HCT116 (cell line): ENCODE data around the gene CAMK2A. TPM values are rescaled to one million over a fixed set of nuclear protein-coding genes. Genes with fewer than 3 reads are reported as not detected.

Source experiments
- ATAC-seq: fragments of 200-7000 bp; cut with Tn5 transposase; 2 replicates; pipeline ENCODE4 v1.9.1; 2020; ENCODE audit warnings: mild to moderate bottlenecking, moderate library complexity
- BruUV-seq: library from RNA; stranded (reverse); fragments of 400-500 nt; replicated peaks from 2 replicates; lab custom pipeline; 2021; lab: Mats Ljungman, UMichigan
- CTCF ChIA-PET: fragments of 300-600 bp; sonication (Branson Sonifier 250); formaldehyde crosslinking; loops from one replicate; lab custom pipeline; 2021; ENCODE audit warnings: antibody characterized with exemption; lab: Charles Lee
- POLR2A ChIA-PET: fragments of 300-600, 350-600 bp; sonication (Branson Sonifier 250); formaldehyde crosslinking; loops from one replicate; lab custom pipeline; 2021; ENCODE audit warnings: antibody characterized with exemption; lab: Charles Lee
- RAD21 ChIA-PET, 2 experiments: fragments of 300-600 bp; sonication (Branson Sonifier 250); formaldehyde crosslinking; loops; one replicate each; lab custom pipeline; 2023; ENCODE audit warnings: low total read pairs in 2 of 2; ENCODE audit not compliant: uncharacterized antibody in 2 of 2, unreplicated experiment in 2 of 2, low non-redundant PET in 1 of 2; lab: Charles Lee
- DNase-seq: peaks from one replicate; pipeline ENCODE4 v3.0.0-alpha.2; 2010; ENCODE audit warnings: low read depth, low spot score
- H2AFZ ChIP-seq: fragments of 200-600 bp; shearing (Covaris generic), sonication (generic); 2 replicates; pipeline ENCODE4 v1.6.1; 2017; ENCODE audit warnings: low read depth, mixed run types, mixed read lengths, antibody characterized with exemption, low read length; ENCODE audit not compliant: poor library complexity, severe bottlenecking
- H3K27ac ChIP-seq: 2 replicates; pipeline ENCODE4 v1.5.1; 2012; ENCODE audit warnings: low read depth, low read length
- H3K27me3 ChIP-seq: fragments of 200-600 bp; sonication (generic); 2 replicates; pipeline ENCODE4 v1.6.1; 2016; ENCODE audit warnings: mixed run types, low read length, mixed read lengths; ENCODE audit not compliant: insufficient read depth
- H3K36me3 ChIP-seq, 2 experiments: fragments of 200-500 bp in 1 of 2; fragments of 200-600 bp in 1 of 2; sonication (Bioruptor generic) in 1 of 2; sonication (generic) in 1 of 2; 2 replicates each; pipeline versions ENCODE4 v1.5.1 to v1.6.1; 2014 to 2016; ENCODE audit warnings: low read length in 2 of 2, inconsistent platforms in 1 of 2, mixed read lengths in 1 of 2, mixed run types in 1 of 2; ENCODE audit not compliant: insufficient read depth in 2 of 2, control insufficient read depth in 1 of 2
- H3K4me1 ChIP-seq, 2 experiments: fragments of 200-600 bp in 1 of 2; sonication (generic) in 1 of 2; 2 replicates each; pipeline versions ENCODE4 v1.5.1 to v1.6.1; 2012 to 2017; ENCODE audit warnings: low read length in 2 of 2, inconsistent platforms in 1 of 2, mild to moderate bottlenecking in 1 of 2, mixed read lengths in 1 of 2, mixed run types in 1 of 2, moderate library complexity in 1 of 2; ENCODE audit not compliant: insufficient read depth in 2 of 2, control insufficient read depth in 1 of 2
- H3K4me2 ChIP-seq: fragments of 200-600 bp; sonication (generic); 2 replicates; pipeline ENCODE4 v1.6.1; 2017; ENCODE audit warnings: mixed run types, low read length, mixed read lengths
- H3K4me3 ChIP-seq, 2 experiments: fragments of 200-600 bp in 1 of 2; sonication (generic) in 1 of 2; replicated peaks in 1 of 2; 2 replicates each; pipeline ENCODE4 v1.5.1; 2011 to 2016; ENCODE audit warnings: low read length in 2 of 2, control low read depth in 1 of 2, low read depth in 1 of 2, mild to moderate bottlenecking in 1 of 2, mixed read lengths in 1 of 2, mixed run types in 1 of 2
- H3K79me2 ChIP-seq: fragments of 200-600 bp; sonication (generic); 2 replicates; pipeline ENCODE4 v1.6.1; 2017; ENCODE audit warnings: mild to moderate bottlenecking, mixed run types, low read length, moderate library complexity, mixed read lengths; ENCODE audit not compliant: insufficient read depth
- H3K9ac ChIP-seq: fragments of 200-600 bp; sonication (generic); 2 replicates; pipeline ENCODE4 v1.6.1; 2016; ENCODE audit warnings: low read length, mixed read lengths
- H3K9me2 ChIP-seq: fragments of 200-600 bp; sonication (generic), shearing (Covaris generic); 2 replicates; pipeline ENCODE4 v1.6.1; 2017; ENCODE audit warnings: mixed run types, mild to moderate bottlenecking, moderate library complexity; ENCODE audit not compliant: insufficient read depth
- H3K9me3 ChIP-seq, 2 experiments: fragments of 200-500 bp in 1 of 2; fragments of 200-600 bp in 1 of 2; sonication (Bioruptor generic) in 1 of 2; sonication (generic) in 1 of 2; 2 replicates each; pipeline ENCODE4 v1.6.1; 2014 to 2017; ENCODE audit warnings: low read length in 2 of 2, mixed read lengths in 2 of 2, inconsistent platforms in 1 of 2, low read depth in 1 of 2, mild to moderate bottlenecking in 1 of 2, mixed run types in 1 of 2, moderate library complexity in 1 of 2; ENCODE audit not compliant: control insufficient read depth in 1 of 2, insufficient read depth in 1 of 2
- H4K20me1 ChIP-seq: fragments of 200-600 bp; sonication (generic), shearing (Covaris generic); 2 replicates; pipeline ENCODE4 v1.6.1; 2017; ENCODE audit warnings: mixed run types, mild to moderate bottlenecking, moderate library complexity; ENCODE audit not compliant: insufficient read depth
- CBX3 ChIP-seq: IDR thresholded peaks from 2 replicates; pipeline ENCODE4 v1.6.1; 2012; ENCODE audit warnings: low read depth
- CEBPB ChIP-seq: IDR thresholded peaks from 2 replicates; pipeline ENCODE4 v1.6.1; 2012; ENCODE audit warnings: low read depth
- EZH2 ChIP-seq: fragments of 200-600 bp; sonication (generic); IDR thresholded peaks from 2 replicates; pipeline ENCODE4 v1.6.1; 2017; ENCODE audit warnings: antibody characterized with exemption, mixed run types
- FOSL1 ChIP-seq: IDR thresholded peaks from 2 replicates; pipeline ENCODE4 v1.6.1; 2012; ENCODE audit warnings: low read depth
- MAX ChIP-seq: IDR thresholded peaks from 2 replicates; pipeline ENCODE4 v1.6.1; 2012
- POLR2AphosphoS5 ChIP-seq: IDR thresholded peaks from 2 replicates; pipeline ENCODE4 v1.6.1; 2011; ENCODE audit warnings: mild to moderate bottlenecking, low read depth, low read length, moderate library complexity
- RAD21 ChIP-seq: IDR thresholded peaks from 2 replicates; pipeline ENCODE4 v1.6.1; 2012; ENCODE audit warnings: low read depth, mild to moderate bottlenecking
- REST ChIP-seq: IDR thresholded peaks from 2 replicates; pipeline ENCODE4 v1.6.1; 2012; ENCODE audit warnings: low read depth
- SRF ChIP-seq: IDR thresholded peaks from 2 replicates; pipeline ENCODE4 v1.6.1; 2012; ENCODE audit warnings: low read depth
- YY1 ChIP-seq: IDR thresholded peaks from 2 replicates; pipeline ENCODE4 v1.6.1; 2011; ENCODE audit warnings: low read length, low read depth, moderate library complexity, mild to moderate bottlenecking; ENCODE audit not compliant: insufficient replicate concordance; ENCODE audit errors: extremely low read depth
- ZBTB33 ChIP-seq: IDR thresholded peaks from 2 replicates; pipeline ENCODE4 v1.6.1; 2011; ENCODE audit warnings: mild to moderate bottlenecking, low read length, moderate library complexity; ENCODE audit not compliant: insufficient replicate concordance; ENCODE audit errors: extremely low read depth
- ZFX ChIP-seq: fragments of 450-650 bp; IDR thresholded peaks from 2 replicates; pipeline ENCODE4 v1.6.1; 2017
- intact Hi-C: fragments of 100-400 bp; cut with micrococcal nuclease; formaldehyde crosslinking; loops from 2 replicates; pipeline ENCODE4 v1.10.0; 2022
- total RNA-seq: library from RNA; stranded (reverse); gene quantifications from one replicate; pipeline ENCODE4 v1.2.1, GENCODE V29; 2021; ENCODE audit not compliant: unreplicated experiment

Gene CAMK2A
- total RNA-seq, 1 experiment from 2014 or later = not detected

GRCh38 chr5:150184006-150184405 lies 105.6 kb downstream of the CAMK2A start:
- no peak for ATAC-seq
- no peak overlapping the region for H3K9ac ChIP-seq
- no TSS peak for BruUV-seq
- DNase-seq = no peak
- POLR2A ChIA-PET = no interaction called here
- intact Hi-C loops = no loop called here
- no peaks in the 10 kb centered on the region for H4K20me1 ChIP-seq
- no peaks in the 10 kb centered on the region for H3K9me2 ChIP-seq
- H2AFZ ChIP-seq = no peak overlapping the region
- RAD21 ChIA-PET = no interaction called here
- no peaks in the 10 kb centered on the region for H3K27me3 ChIP-seq
- H3K4me2 ChIP-seq = no peak overlapping the region
- peaks cover 0 to 7% of the 10 kb centered on the region in 2 experiments; a peak in 1 of 4 replicates for H3K4me1 ChIP-seq
- H3K79me2 ChIP-seq = no peaks in the 10 kb centered on the region
- no peak overlapping the region for H3K27ac ChIP-seq
- TF ChIP-seq CEBPB (no peak), MAX (no peak), FOSL1 (no peak), ZBTB33 (no peak)
- no peaks in the 10 kb centered on the region for H3K9me3 ChIP-seq
- H3K36me3 ChIP-seq = no peaks in the 10 kb centered on the region
- CTCF ChIA-PET = no interaction called here
- H3K4me3 ChIP-seq = no peak overlapping the region

GRCh38 chr5:150183436-150183835 lies 106.1 kb downstream of the CAMK2A start:
- no peak overlapping the region for H3K4me2 ChIP-seq
- ChIA-PET RAD21 (no interaction called here), POLR2A (no interaction called here), CTCF (no interaction called here)
- no peaks in the 10 kb centered on the region for H3K9me3 ChIP-seq
- no peaks in the 10 kb centered on the region for H4K20me1 ChIP-seq
- H3K4me3 ChIP-seq = no peak overlapping the region
- ATAC-seq = no peak
- BruUV-seq = no TSS peak
- H3K27ac ChIP-seq = no peak overlapping the region
- H2AFZ ChIP-seq = no peak overlapping the region
- no peaks in the 10 kb centered on the region for H3K27me3 ChIP-seq
- no peak for DNase-seq
- no peak overlapping the region for H3K9ac ChIP-seq
- no peaks in the 10 kb centered on the region for H3K9me2 ChIP-seq
- H3K79me2 ChIP-seq = no peaks in the 10 kb centered on the region
- H3K4me1 ChIP-seq = peaks cover 0 to 7% of the 10 kb centered on the region in 2 experiments; a peak in 1 of 4 replicates
- intact Hi-C loops = no loop called here
- no peaks in the 10 kb centered on the region for H3K36me3 ChIP-seq
- no peak for TF ChIP-seq SRF
- no peak for TF ChIP-seq ZBTB33
- no peak for TF ChIP-seq FOSL1
- TF ChIP-seq POLR2AphosphoS5 = no peak
- TF ChIP-seq YY1 = no peak
- no peak for TF ChIP-seq RAD21
- TF ChIP-seq REST = no peak
- TF ChIP-seq CBX3 = no peak
- no peak for TF ChIP-seq EZH2
- TF ChIP-seq MAX = no peak
- TF ChIP-seq ZFX = no peak
